ENCODE data around the gene ANKRD36C.
"Not testable (repeated sequence)": the region's sequence is repeated elsewhere in the genome, so short reads cannot be mapped to it uniquely, and the experiment has no call there.

ANKRD36C gene

GRCh38 chr2:95796249-95797099 lies 195.2 kb downstream of the ANKRD36C start:
- DNase-seq = not testable (repeated sequence)

- not testable (repeated sequence) for DNase-seq
These were observed 197.7 kb downstream of the ANKRD36C start for GRCh38 chr2:95793970-95794369.

DNA sequence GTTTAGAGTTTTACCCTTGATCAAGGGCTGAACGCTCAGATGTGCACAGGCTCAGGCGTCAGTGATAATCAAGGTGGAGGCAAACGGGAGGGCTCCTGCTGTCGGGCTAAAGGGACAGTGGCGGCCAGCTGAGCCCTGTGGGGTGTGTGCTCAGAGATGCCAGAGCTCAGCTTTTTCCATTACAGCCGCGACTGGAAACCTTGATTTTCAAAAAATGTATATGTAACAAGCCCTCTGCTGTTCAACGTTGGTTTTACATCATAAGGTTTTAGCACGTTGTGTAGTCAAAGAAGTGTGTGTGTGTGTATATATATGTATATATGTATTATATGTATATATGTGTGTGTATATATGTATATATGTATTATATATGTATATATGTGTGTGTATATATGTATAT lies 201.4 kb downstream of the ANKRD36C start:
- not testable (repeated sequence) for DNase-seq

- DNase-seq = not testable (repeated sequence)
These were observed 202.2 kb downstream of the ANKRD36C start for GRCh38 chr2:95789385-95789784.

DNA sequence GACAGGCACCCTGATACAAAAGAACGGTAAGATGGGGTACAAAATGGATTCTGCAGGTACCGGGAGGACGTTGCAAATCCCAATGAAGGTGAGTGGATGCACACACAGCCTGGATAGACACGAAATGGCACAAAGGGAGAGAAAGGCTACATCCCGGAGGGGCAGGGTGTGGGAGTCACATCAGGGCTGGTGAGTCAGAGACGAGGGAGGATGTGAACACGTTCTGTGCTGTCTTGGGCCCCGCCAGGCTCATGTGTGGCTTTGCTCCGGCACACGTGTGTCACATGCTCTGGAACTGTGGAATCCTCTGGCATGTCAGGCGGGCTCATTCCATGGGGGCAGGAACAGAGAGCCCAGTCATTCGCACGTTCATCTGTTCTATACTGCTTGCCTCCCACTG lies 203.0 kb downstream of the ANKRD36C start:
- not testable (repeated sequence) for DNase-seq
